Stimulated activated CD4-positive, alpha-beta T cell treated with anti-CD3 and anti-CD28 coated beads, Interleukin-15, amount 100 ng/mL, for 1 hour (primary cell): ENCODE measurements around the gene F2R.
"Not testable (repeated sequence)": the region's sequence is repeated elsewhere in the genome, so short reads cannot be mapped to it uniquely, and the experiment has no call there.

ENCODE experiments used
- DNase-seq, 2 donors: peaks; one replicate each; pipeline ENCODE4 v3.0.0-alpha.2; 2020; ENCODE audit warnings: low read depth in 1 of 2, low spot score in 1 of 2

The F2R gene

GRCh38 chr5:76717222-76718083, 1.5 kb downstream of the F2R start:
- DNase-seq, result no peak

GRCh38 chr5:76718381-76718832, 2.5 kb downstream of the F2R start:
- no peak for DNase-seq

- no peak for DNase-seq
Observed at GRCh38 chr5:76718880-76719279, 3.0 kb downstream of the F2R start.

- no peak for DNase-seq
Observed at GRCh38 chr5:76720988-76721569, 5.2 kb downstream of the F2R start.

- DNase-seq, result no peak
Observed at GRCh38 chr5:76723266-76723665, 7.3 kb downstream of the F2R start.

GRCh38 chr5:76723906-76724305, 8.0 kb downstream of the F2R start:
- no peak for DNase-seq

GRCh38 chr5:76724871-76725270, 8.9 kb downstream of the F2R start:
- no peak for DNase-seq

- DNase-seq, result no peak
Observed at GRCh38 chr5:76728965-76729364, 13.0 kb downstream of the F2R start.

- no peak for DNase-seq
Observed at GRCh38 chr5:76729373-76730290, 13.7 kb downstream of the F2R start.

- DNase-seq, result no peak
Observed at GRCh38 chr5:76732405-76733048, 16.6 kb downstream of the F2R start.

GRCh38 chr5:76733049-76733417, 17.1 kb downstream of the F2R start:
- DNase-seq, result peak in 1 of 2 donors; percentile 6

GRCh38 chr5:76735762-76736545, 20.0 kb downstream of the F2R start:
- DNase-seq, result no peak

GRCh38 chr5:76736679-76737556, 21.0 kb downstream of the F2R start:
- DNase-seq, result no peak

GRCh38 chr5:76737846-76738245, 21.9 kb downstream of the F2R start:
- no peak for DNase-seq

- DNase-seq, result not testable (repeated sequence)
Observed at GRCh38 chr5:76741506-76741905, 25.6 kb downstream of the F2R start.

GRCh38 chr5:76742583-76742982, 26.7 kb downstream of the F2R start:
- DNase-seq, result no peak

GRCh38 chr5:76744632-76745031, 28.7 kb downstream of the F2R start:
- no peak for DNase-seq

- no peak for DNase-seq
Observed at GRCh38 chr5:76745670-76746069, 29.7 kb downstream of the F2R start.

- no peak for DNase-seq
Observed at GRCh38 chr5:76746677-76747076, 30.8 kb downstream of the F2R start.
